ENCODE measurements around the gene SP2.

SP2 gene

GRCh38 chr17:47953909-47954308, 57.9 kb downstream of the SP2 start:
- FAIRE-seq = no peak

GRCh38 chr17:47955497-47956461, 59.7 kb downstream of the SP2 start:
- no peak for FAIRE-seq

DNA sequence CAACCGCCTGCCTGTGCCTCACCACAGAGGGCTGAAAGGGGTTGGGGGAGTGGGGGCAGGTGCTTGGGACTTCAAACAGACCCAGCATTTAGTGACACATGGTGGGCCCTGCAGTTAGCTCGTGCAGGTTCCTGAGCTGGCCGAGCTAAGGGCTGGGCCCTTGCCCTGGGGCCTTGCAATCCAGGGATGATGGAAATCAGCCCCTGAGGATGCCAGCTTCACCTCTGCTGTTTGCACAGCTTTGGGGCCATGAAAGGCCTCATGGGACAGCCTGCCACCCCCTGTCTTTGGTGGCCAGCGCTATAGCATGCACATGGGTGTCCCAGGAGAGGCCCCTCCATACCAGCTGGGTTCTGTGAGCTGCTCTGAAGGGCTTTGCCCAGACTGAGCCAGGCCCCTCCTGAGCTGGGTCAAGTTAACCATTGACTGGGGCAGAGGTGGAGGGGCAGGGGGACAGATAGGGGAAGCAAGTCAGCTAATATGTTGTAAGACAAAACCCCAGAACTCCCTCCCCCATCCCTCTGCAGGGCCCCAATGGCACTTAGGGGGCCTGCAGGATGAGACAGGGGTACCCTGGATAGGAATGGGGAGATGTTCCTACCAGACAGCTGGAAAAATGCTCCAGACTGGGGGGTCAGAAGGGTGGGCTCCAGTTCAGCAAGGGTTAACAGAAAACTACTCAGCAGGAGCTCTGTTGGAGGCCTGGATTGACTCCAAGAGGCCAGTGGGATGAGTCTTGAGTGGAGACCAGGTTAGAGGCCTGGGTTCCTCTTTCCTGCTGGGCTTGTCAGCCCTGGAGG, 61.0 kb downstream of the SP2 start:
- no peak for FAIRE-seq

- no peak for FAIRE-seq
These were observed 61.8 kb downstream of the SP2 start, which contains the start of gene PRR15L for GRCh38 chr17:47957591-47958490. Gene PRR15L (minus strand): TSS chr17:47957883. CDS start chr17:47953234, 4,649 bp downstream.

- no peak for FAIRE-seq
These were observed 64.0 kb downstream of the SP2 start for GRCh38 chr17:47959825-47960655.

- FAIRE-seq = no peak
These were observed 65.4 kb downstream of the SP2 start for GRCh38 chr17:47961406-47961805.

- FAIRE-seq = no peak
These were observed 66.9 kb downstream of the SP2 start for GRCh38 chr17:47962901-47963300.

DNA sequence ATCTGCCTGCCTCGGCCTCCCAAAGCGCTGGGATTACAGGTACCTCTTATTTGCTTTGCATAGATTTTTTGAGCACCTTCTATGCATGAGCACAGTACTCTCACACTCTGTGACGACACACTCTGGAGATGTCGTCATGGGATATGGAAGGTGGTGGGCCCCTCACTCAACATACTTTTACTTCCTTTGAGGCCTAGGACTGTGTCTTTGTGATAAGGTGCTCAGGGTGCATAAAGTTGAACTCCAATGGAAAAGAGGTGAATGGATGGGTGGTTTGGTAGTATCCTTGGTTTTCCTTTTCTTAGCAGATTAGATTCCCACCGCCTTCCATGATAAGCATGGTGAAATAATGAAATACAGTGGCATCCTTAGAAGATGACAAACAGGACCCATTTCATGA, 68.8 kb downstream of the SP2 start:
- no peak for FAIRE-seq

DNA sequence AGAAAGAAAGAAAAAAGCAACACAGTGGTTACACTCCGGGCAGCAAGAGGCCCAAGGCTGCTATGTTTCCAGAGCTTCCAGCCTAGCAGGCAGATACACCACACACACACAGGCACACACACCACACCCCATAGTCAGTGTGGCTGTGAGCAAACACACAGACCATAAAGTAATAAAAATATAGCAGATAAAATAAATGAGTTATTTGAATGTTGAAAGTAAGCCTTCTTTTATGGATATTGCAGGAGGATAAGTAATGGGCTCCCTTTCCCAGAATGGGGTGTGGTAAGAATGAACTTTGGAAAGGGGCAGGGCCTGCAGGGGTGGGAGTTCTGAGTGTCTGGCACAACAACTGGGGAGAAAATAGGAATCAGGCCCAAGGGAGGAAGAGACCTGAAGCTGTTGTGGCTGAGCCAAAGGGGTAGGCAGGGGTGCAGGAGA, 70.1 kb downstream of the SP2 start:
- FAIRE-seq = no peak

- FAIRE-seq = no peak
These were observed 71.7 kb downstream of the SP2 start for GRCh38 chr17:47967607-47968252.

DNA sequence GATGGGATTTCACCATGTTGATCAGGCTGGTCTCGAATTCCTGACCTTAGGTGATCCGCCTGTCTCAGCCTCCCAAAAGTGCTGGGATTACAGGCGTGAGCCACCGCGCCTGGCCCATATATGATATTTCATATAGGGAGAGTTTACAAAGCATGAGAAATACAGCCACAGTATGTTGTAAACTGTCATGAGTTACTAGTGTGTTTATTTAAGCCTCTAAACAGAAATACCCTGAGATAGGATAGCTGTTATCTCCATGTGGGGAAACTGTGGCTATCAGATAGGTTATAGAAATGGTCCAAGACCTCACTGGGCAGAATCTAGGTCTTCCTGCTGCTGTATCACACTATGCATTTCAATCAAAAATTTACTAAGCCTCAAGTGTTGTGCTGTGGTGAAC, 72.8 kb downstream of the SP2 start:
- no peak for FAIRE-seq

DNA sequence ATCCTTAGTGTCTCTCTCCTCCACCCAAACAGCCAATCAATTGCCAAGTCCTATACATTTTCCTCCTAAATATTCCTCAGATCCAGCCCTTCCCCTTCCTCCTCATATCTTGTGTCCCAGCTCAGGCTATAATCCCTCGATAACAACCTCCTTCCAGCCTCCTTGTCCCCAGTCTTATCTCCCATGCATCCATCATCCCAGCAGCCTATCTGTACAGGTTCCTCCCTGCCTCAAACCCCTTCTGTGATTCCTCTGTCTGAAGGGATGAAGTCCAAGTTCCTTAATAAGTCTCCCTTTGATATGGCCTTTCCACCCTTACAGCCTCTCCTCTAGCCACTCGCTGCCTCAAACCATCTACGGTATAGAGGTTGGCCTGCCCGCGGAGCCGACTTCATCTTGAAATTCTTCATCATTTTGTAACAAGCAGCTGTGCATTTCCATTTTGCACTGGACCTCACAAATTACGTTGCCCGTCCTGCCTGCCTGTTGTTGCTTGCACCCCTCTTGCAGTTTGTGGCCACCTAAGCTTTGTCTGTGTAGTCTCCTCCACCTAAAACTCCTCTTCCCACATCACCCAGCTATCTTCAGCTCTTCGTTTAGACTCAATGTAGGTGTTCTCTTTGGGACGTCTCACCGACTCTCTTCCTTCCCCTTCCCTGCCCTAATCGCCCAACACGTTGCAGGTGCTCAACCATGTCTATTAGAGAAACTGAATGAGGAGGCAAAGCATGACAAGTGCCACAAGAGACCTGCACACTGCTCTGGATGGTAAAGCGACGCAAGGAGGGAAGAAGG, 74.1 kb downstream of the SP2 start:
- FAIRE-seq = no peak

DNA sequence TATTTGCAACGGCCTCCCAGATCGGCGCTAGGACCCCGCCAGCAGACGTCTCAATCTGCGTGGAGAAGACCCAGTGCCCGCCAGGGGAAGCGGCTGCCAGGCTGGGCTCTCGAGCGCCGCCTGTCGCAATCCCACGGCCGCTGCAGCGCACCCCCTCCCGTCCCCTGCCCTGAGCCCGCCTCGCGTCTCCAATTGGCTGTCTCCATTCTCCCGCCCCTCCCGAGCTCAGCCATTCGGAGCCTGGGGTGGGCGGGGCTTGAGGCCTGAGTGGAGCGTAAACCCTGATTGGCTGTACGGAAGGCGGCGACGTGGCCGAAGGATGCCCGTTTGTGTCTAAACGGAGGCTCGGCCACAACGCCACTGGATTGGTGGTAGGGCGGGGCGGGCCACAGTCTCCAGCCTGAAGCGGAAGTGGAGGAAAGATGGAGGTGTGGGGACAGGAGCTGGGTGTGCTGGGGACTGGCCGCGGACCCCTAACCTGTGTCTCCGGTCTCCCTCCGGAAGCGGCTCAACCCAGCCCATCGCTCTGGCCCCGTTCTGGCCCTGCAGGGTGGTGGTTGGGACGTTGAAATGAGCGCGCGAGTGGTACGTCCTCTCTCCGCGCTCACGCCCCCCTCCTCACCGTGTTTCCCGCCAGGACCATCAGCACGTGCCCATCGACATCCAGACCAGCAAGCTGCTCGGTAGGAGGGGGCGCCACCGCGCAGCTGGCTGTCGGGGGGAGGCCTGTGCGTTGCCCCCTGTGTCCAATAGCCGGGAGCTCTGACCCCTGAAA, 74.9 kb downstream of the SP2 start, which contains the start of gene CDK5RAP3:
Gene CDK5RAP3, plus strand, starts transcription at position 389 of the 775 bp plus-strand sequence. Its CDS starts 34 bp downstream, at position 423.
- FAIRE-seq = peak; percentile 98

- no peak for FAIRE-seq
These were observed 77.5 kb downstream of the SP2 start for GRCh38 chr17:47973541-47973940.

GRCh38 chr17:47975189-47975822, 79.3 kb downstream of the SP2 start:
- no peak for FAIRE-seq

DNA sequence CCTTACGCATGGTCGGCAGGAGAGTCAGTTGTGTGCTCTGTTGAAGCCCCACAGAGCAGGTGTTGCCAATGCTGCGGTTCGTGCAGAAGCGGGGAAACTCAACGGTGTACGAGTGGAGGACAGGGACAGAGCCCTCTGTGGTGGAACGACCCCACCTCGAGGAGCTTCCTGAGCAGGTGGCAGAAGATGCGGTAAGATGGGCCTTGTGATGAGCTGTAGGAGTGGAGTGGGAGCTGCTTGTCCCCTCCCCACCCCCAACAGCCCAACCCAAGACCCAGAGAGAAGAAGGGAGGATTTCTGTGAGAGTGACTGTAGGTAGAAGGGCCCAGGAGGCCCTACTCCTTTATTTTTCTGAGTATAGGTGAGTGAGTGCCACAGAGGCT, 79.8 kb downstream of the SP2 start:
- FAIRE-seq = no peak

DNA sequence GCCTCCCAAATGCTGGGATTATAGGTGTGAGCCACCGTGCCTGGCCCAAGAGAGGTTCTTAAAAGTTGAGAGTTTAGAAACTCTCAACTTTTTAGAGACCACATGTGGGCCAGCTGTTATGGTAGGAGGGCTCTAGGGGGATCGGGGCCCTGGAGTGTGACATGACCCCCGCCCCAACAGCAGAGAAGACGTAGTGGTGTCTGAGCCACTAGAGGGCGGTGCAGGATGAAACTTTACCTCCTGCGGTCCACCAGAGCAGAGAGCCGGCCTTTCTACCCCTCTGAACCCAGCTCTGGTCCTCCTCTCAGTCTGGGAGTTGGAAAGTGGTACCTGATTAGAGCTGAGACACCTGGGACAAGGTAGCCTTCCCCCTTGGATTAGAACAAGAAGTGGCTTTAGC, 82.3 kb downstream of the SP2 start:
- FAIRE-seq = no peak
